ENCODE data around the gene NAP1L1.

NAP1L1 gene

GRCh38 chr12:76083904-76084862 is at the start of gene NAP1L1:
Gene NAP1L1 (minus strand): TSS chr12:76084685. CDS start chr12:76074219, 10,466 bp downstream.
- Histone ChIP-seq H3K9me3 (ENCODE audit: control insufficient read depth in 2 of 2, low read length in 2 of 2) (no peaks in the 10 kb centered on the region), H3K4me3 (ENCODE audit: low read length in 2 of 2) (peak within 1 kb of the TSS; percentile 79 to 81)

GRCh38 chr12:76127588-76127987 is 43.1 kb upstream of the NAP1L1 start:
- no peaks in the 10 kb centered on the region for H3K27me3 ChIP-seq (ENCODE audit: control insufficient read depth in 2 of 2, insufficient read depth in 2 of 2, low read length in 2 of 2)
- H3K27ac ChIP-seq (ENCODE audit: low read depth in 2 of 2, low read length in 2 of 2): no peak overlapping the region
- H3K9ac ChIP-seq (ENCODE audit: low read depth in 1 of 2, low read length in 2 of 2): no peak overlapping the region
- no peaks in the 10 kb centered on the region for H3K4me1 ChIP-seq (ENCODE audit: control insufficient read depth in 2 of 2, insufficient read depth in 2 of 2, low read length in 2 of 2)
- H3K9me3 ChIP-seq (ENCODE audit: control insufficient read depth in 2 of 2, low read length in 2 of 2): no peaks in the 10 kb centered on the region
- H3K36me3 ChIP-seq (ENCODE audit: control insufficient read depth in 2 of 2, insufficient read depth in 2 of 2, low read length in 2 of 2): no peaks in the 10 kb centered on the region
- no peak overlapping the region for H3K4me3 ChIP-seq (ENCODE audit: low read length in 2 of 2)

More at GRCh38 chr12:76083904-76084862, at the start of gene NAP1L1:
- Histone ChIP-seq H3K36me3 (ENCODE audit: control insufficient read depth in 2 of 2, insufficient read depth in 2 of 2, low read length in 2 of 2) (no peaks in the 10 kb centered on the region), H3K9ac (ENCODE audit: low read depth in 1 of 2, low read length in 2 of 2) (peak within 1 kb of the TSS; percentile 82 to 83), H3K27ac (ENCODE audit: low read depth in 2 of 2, low read length in 2 of 2) (peak within 1 kb of the TSS; percentile 91 to 94), H3K27me3 (ENCODE audit: control insufficient read depth in 2 of 2, insufficient read depth in 2 of 2, low read length in 2 of 2) (no peaks in the 10 kb centered on the region), H3K4me1 (ENCODE audit: control insufficient read depth in 2 of 2, insufficient read depth in 2 of 2, low read length in 2 of 2) (peaks cover 7 to 13% of the 10 kb centered on the region in 2 donors)

GRCh38 chr12:76124456-76124855 is 40.0 kb upstream of the NAP1L1 start:
- H3K9me3 ChIP-seq (ENCODE audit: control insufficient read depth in 2 of 2, low read length in 2 of 2): no peaks in the 10 kb centered on the region
- H3K27ac ChIP-seq (ENCODE audit: low read depth in 2 of 2, low read length in 2 of 2): no peak overlapping the region
- H3K9ac ChIP-seq (ENCODE audit: low read depth in 1 of 2, low read length in 2 of 2): no peak overlapping the region
- H3K4me1 ChIP-seq (ENCODE audit: control insufficient read depth in 2 of 2, insufficient read depth in 2 of 2, low read length in 2 of 2): no peaks in the 10 kb centered on the region
- no peaks in the 10 kb centered on the region for H3K36me3 ChIP-seq (ENCODE audit: control insufficient read depth in 2 of 2, insufficient read depth in 2 of 2, low read length in 2 of 2)
- no peaks in the 10 kb centered on the region for H3K27me3 ChIP-seq (ENCODE audit: control insufficient read depth in 2 of 2, insufficient read depth in 2 of 2, low read length in 2 of 2)
- no peak overlapping the region for H3K4me3 ChIP-seq (ENCODE audit: low read length in 2 of 2)

- no peak overlapping the region for H3K27ac ChIP-seq (ENCODE audit: low read depth in 2 of 2, low read length in 2 of 2)
- no peak overlapping the region for H3K4me3 ChIP-seq (ENCODE audit: low read length in 2 of 2)
- H3K27me3 ChIP-seq (ENCODE audit: control insufficient read depth in 2 of 2, insufficient read depth in 2 of 2, low read length in 2 of 2): no peaks in the 10 kb centered on the region
- no peaks in the 10 kb centered on the region for H3K4me1 ChIP-seq (ENCODE audit: control insufficient read depth in 2 of 2, insufficient read depth in 2 of 2, low read length in 2 of 2)
- H3K9me3 ChIP-seq (ENCODE audit: control insufficient read depth in 2 of 2, low read length in 2 of 2): no peaks in the 10 kb centered on the region
- H3K9ac ChIP-seq (ENCODE audit: low read depth in 1 of 2, low read length in 2 of 2): no peak overlapping the region
- no peaks in the 10 kb centered on the region for H3K36me3 ChIP-seq (ENCODE audit: control insufficient read depth in 2 of 2, insufficient read depth in 2 of 2, low read length in 2 of 2)
Observed at GRCh38 chr12:76123259-76124212, 39.1 kb upstream of the NAP1L1 start.

- no peaks in the 10 kb centered on the region for H3K9me3 ChIP-seq (ENCODE audit: control insufficient read depth in 2 of 2, low read length in 2 of 2)
- no peak overlapping the region for H3K9ac ChIP-seq (ENCODE audit: low read depth in 1 of 2, low read length in 2 of 2)
- no peak overlapping the region for H3K27ac ChIP-seq (ENCODE audit: low read depth in 2 of 2, low read length in 2 of 2)
- peaks cover 0 to 5% of the 10 kb centered on the region in 2 donors for H3K27me3 ChIP-seq (ENCODE audit: control insufficient read depth in 2 of 2, insufficient read depth in 2 of 2, low read length in 2 of 2)
- no peaks in the 10 kb centered on the region for H3K4me1 ChIP-seq (ENCODE audit: control insufficient read depth in 2 of 2, insufficient read depth in 2 of 2, low read length in 2 of 2)
- H3K36me3 ChIP-seq (ENCODE audit: control insufficient read depth in 2 of 2, insufficient read depth in 2 of 2, low read length in 2 of 2): no peaks in the 10 kb centered on the region
- no peak overlapping the region for H3K4me3 ChIP-seq (ENCODE audit: low read length in 2 of 2)
Observed at GRCh38 chr12:76119887-76120286, 35.4 kb upstream of the NAP1L1 start.

GRCh38 chr12:76117751-76118150 is 33.3 kb upstream of the NAP1L1 start:
- Histone ChIP-seq H3K4me3 (ENCODE audit: low read length in 2 of 2) (no peak overlapping the region), H3K9ac (ENCODE audit: low read depth in 1 of 2, low read length in 2 of 2) (no peak overlapping the region), H3K27me3 (ENCODE audit: control insufficient read depth in 2 of 2, insufficient read depth in 2 of 2, low read length in 2 of 2) (peaks cover 0 to 11% of the 10 kb centered on the region in 2 donors), H3K4me1 (ENCODE audit: control insufficient read depth in 2 of 2, insufficient read depth in 2 of 2, low read length in 2 of 2) (no peaks in the 10 kb centered on the region), H3K27ac (ENCODE audit: low read depth in 2 of 2, low read length in 2 of 2) (no peak overlapping the region), H3K36me3 (ENCODE audit: control insufficient read depth in 2 of 2, insufficient read depth in 2 of 2, low read length in 2 of 2) (no peaks in the 10 kb centered on the region), H3K9me3 (ENCODE audit: control insufficient read depth in 2 of 2, low read length in 2 of 2) (no peaks in the 10 kb centered on the region)

- no peak overlapping the region for H3K9ac ChIP-seq (ENCODE audit: low read depth in 1 of 2, low read length in 2 of 2)
- H3K27ac ChIP-seq (ENCODE audit: low read depth in 2 of 2, low read length in 2 of 2): no peak overlapping the region
- H3K27me3 ChIP-seq (ENCODE audit: control insufficient read depth in 2 of 2, insufficient read depth in 2 of 2, low read length in 2 of 2): peaks cover 0 to 11% of the 10 kb centered on the region in 2 donors
- no peak overlapping the region for H3K4me3 ChIP-seq (ENCODE audit: low read length in 2 of 2)
- no peaks in the 10 kb centered on the region for H3K4me1 ChIP-seq (ENCODE audit: control insufficient read depth in 2 of 2, insufficient read depth in 2 of 2, low read length in 2 of 2)
- no peaks in the 10 kb centered on the region for H3K9me3 ChIP-seq (ENCODE audit: control insufficient read depth in 2 of 2, low read length in 2 of 2)
- no peaks in the 10 kb centered on the region for H3K36me3 ChIP-seq (ENCODE audit: control insufficient read depth in 2 of 2, insufficient read depth in 2 of 2, low read length in 2 of 2)
Observed at GRCh38 chr12:76117067-76117691, 32.7 kb upstream of the NAP1L1 start.

GRCh38 chr12:76113800-76114757 is 29.6 kb upstream of the NAP1L1 start:
- H3K4me3 ChIP-seq (ENCODE audit: low read length in 2 of 2): no peak overlapping the region
- H3K27me3 ChIP-seq (ENCODE audit: control insufficient read depth in 2 of 2, insufficient read depth in 2 of 2, low read length in 2 of 2): peaks cover 0 to 15% of the 10 kb centered on the region in 2 donors
- no peaks in the 10 kb centered on the region for H3K36me3 ChIP-seq (ENCODE audit: control insufficient read depth in 2 of 2, insufficient read depth in 2 of 2, low read length in 2 of 2)
- H3K27ac ChIP-seq (ENCODE audit: low read depth in 2 of 2, low read length in 2 of 2): no peak overlapping the region
- no peaks in the 10 kb centered on the region for H3K4me1 ChIP-seq (ENCODE audit: control insufficient read depth in 2 of 2, insufficient read depth in 2 of 2, low read length in 2 of 2)
- no peak overlapping the region for H3K9ac ChIP-seq (ENCODE audit: low read depth in 1 of 2, low read length in 2 of 2)
- H3K9me3 ChIP-seq (ENCODE audit: control insufficient read depth in 2 of 2, low read length in 2 of 2): no peaks in the 10 kb centered on the region

GRCh38 chr12:76111209-76111749 is 26.8 kb upstream of the NAP1L1 start:
- H3K36me3 ChIP-seq (ENCODE audit: control insufficient read depth in 2 of 2, insufficient read depth in 2 of 2, low read length in 2 of 2): no peaks in the 10 kb centered on the region
- H3K9me3 ChIP-seq (ENCODE audit: control insufficient read depth in 2 of 2, low read length in 2 of 2): no peaks in the 10 kb centered on the region
- no peak overlapping the region for H3K27ac ChIP-seq (ENCODE audit: low read depth in 2 of 2, low read length in 2 of 2)
- no peak overlapping the region for H3K4me3 ChIP-seq (ENCODE audit: low read length in 2 of 2)
- peaks cover 0 to 17% of the 10 kb centered on the region in 2 donors for H3K27me3 ChIP-seq (ENCODE audit: control insufficient read depth in 2 of 2, insufficient read depth in 2 of 2, low read length in 2 of 2)
- no peak overlapping the region for H3K9ac ChIP-seq (ENCODE audit: low read depth in 1 of 2, low read length in 2 of 2)
- H3K4me1 ChIP-seq (ENCODE audit: control insufficient read depth in 2 of 2, insufficient read depth in 2 of 2, low read length in 2 of 2): no peaks in the 10 kb centered on the region
